HG02759 (cell line): ENCODE results near the gene PSMC5.
"Not testable (repeated sequence)": the region's sequence is repeated elsewhere in the genome, so short reads cannot be mapped to it uniquely, and the experiment has no call there.

Source experiments
- ATAC-seq: cut with Tn5 transposase; IDR thresholded peaks from one replicate; pipeline ENCODE4 v1.9.1; 2021; ENCODE audit warnings: mild to moderate bottlenecking, moderate library complexity; ENCODE audit not compliant: unreplicated experiment

The PSMC5 gene

DNA sequence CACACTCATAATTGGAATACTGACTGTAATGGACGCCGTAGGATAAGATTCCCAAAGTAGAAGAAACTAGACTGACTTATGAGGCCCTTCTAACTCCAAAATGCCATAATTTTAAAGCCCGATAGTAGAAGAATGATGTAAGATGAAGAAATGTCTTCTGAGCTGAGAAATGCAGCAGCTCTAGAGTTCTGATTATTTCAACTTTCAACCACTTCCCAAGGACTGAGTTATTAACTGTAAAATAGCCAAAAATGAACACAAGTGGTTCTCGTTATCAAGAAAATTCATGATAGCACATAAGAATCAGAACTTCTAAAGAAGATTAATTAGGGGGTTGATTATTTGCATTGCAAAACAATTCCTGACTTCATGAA is 43.0 kb downstream of the PSMC5 start:
- not testable (repeated sequence) for ATAC-seq

DNA sequence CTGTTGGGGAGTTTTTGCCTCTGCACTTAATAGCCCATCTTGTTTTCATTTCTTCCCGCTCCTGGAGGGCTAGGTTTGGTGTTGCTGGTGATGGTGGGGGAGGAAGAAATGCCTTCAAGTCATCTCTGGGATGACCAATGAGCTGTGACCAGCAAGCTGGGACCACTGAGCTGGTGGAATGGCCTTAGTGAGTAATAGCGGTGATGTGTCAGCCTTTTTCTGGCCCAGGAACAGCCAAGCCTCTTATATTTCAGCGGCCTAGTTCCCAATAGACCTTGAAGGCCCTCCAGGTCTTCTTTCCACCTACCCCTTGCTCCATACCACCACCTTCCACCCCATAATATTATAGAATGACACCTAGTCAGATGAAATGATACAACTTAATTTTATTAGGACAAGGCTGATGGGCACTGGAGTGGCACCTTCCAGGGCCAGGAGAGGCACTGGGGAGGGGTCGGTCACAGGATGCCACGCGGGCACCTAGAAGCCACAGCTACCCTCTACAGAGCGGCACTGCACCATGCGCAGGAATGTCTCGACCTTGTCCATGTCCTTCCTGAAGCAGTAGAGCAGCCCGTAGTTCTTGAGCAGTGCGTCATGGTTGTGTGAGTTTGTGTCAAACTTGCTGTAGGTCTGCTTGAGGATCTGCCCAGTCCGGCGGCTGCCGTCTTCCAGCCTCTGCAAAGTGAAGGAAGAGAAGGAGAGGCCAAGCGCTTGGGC is 44.6 kb downstream of the PSMC5 start:
- ATAC-seq = not testable (repeated sequence)

DNA sequence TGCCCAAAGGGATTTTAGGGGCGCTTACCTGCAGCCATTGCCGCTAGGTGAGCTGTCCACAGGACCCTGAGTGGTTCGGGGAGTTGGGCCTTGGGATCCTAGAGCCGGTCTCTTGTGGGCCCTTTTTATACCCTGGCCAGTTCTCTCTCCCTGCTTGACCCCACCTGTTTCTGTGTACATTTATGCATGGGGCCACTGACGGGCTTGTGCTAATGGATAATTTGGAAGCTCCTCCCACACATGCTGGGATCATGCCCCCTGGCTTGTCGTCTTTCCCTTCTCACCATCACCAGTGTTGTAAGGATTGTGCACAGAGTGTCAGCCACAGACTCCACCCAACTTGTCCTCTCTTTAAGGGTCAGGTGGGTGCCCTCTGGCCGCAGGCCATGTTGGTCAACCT is 46.3 kb downstream of the PSMC5 start, which contains the start of gene CSH2:
Gene CSH2, minus strand, starts transcription at position 101 of the 400 bp plus-strand sequence. Its CDS starts 63 bp downstream, at position 38.
- ATAC-seq = not testable (repeated sequence)

DNA sequence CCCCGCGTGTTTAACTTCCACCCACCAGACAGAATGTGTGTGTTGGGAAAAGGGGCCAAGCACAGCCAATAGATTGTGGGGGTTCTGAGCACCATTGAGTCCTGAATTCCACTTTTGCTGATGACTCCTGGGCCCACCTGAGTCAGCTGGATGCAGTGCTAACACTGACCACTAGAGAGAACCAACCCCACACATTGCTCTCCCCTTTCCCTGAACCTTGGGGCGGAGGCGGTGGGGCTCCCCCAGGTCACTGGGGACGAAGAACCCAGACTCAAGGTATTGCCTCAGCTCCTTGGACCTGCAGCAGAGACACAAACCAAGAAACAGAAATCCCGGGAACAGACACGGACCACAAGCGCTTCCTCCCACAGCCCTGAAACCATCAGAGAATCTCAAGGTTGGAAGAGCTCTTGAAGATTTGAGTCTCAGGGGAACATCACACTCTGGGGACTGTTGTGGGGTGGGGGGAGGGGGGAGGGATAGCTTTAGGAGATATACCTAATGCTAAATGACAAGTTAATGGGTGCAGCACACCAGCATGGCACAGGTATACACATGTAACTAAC is 46.9 kb downstream of the PSMC5 start:
- ATAC-seq = not testable (repeated sequence)

DNA sequence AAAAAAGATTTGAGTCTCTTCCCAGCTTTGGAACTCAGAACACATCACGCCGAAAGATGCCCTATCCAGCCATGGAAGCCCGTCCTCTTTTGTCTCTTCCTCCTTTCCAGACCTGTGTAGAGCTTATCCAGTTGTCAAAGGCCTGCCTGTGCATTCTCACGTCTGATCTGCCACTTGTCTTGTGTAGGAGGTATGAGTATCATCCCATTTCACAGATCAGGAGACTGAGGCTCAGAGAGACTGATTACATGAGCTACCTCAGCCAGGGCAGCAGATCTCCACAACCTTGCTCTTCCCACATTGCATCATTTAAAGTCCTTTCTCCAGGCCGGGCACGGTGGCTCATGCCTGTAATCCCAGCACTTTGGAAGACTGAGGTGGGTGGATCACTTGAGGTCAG is 47.5 kb downstream of the PSMC5 start:
- not testable (repeated sequence) for ATAC-seq

DNA sequence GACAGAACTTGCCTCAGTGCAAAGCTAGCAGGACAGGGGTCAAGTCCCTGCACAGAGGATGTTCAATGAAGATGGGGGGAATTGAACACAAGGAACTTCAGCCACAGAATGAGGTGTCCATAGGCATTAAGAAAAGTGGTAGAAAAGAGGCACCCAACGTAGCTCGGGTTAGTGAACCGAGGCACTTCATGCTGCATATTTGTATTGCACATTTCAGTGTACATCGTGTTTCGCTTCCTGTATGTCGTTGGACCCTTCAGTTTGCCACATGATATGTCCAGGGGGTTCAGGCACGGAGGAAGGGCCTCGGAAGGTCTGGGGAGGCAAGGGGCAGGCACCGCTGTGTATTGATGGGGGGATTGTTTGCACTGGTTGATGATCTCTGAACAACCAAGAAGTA is 51.2 kb downstream of the PSMC5 start:
- not testable (repeated sequence) for ATAC-seq

DNA sequence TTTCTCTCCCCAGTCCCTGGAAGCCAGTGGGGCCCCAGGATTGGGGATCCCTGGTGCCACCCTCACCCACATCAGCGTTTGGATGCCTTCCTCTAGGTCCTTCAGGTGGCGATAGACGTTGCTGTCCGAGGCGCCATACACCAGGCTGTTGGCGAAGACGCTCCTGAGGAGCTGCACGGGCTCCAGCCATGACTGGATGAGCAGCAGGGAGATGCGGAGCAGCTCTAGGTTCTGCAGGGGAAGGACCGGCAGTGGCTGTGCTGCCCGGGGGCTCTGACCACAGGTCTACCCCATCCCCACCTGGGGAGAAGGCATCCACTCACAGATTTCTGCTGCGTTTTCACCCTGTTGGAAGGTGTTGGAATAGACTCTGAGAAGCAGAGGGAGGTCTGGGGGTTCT is 53.5 kb downstream of the PSMC5 start:
- no peak for ATAC-seq

DNA sequence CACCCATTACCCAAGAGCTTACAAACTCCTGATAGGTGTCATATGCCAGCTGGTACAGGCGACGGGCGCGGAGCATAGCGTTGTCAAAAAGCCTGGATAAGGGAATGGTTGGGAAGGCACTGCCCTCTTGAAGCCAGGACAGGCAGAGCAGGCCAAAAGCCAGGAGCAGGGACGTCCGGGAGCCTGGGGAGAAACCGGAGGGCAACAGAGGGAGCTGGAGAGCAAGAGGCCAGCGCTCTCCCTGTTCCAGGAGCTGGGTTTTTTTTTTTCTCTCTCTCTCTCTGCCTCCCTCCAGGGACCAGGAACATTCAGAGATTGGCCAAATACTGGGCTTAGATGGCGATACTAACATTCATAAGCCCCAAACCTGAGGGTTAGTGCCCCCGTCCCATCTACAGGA is 54.1 kb downstream of the PSMC5 start:
- not testable (repeated sequence) for ATAC-seq
